ENCODE measurements around the gene RANGAP1. TPM values are rescaled to one million over a fixed set of nuclear protein-coding genes. Genes with fewer than 3 reads are reported as not detected.

The RANGAP1 gene
- total and polyA plus RNA-seq, 2 of the 13 experiments (the other 11 are each of a cell fraction or from before 2014, with no cell fraction given) = 51.8 to 83.9 TPM

DNA sequence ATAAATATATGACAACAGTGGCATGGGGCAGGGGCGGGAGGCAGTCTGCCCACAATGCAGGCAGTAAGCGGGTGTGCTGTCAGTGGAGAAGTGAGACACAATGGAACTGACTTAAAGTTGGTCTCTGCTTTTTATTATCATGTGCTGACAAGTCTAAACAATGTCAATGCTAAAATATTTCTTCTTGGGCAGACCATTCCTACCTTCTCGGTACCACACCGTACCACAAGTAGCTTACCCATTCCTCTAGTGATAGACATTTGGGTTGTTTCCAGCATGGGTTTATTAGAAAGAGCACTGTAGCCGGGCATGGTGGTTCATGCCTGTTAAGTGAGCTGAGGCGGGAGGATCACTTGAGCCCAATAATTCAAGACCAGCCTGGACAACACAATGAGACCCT, 42.6 kb downstream of the RANGAP1 start:
- WGBS (ENCODE audit: low lambda C conversion rate) = 96% methylated on average over 6 of the region's 6 CpGs
- no peaks in the 10 kb centered on the region for H3K79me2 ChIP-seq (ENCODE audit: insufficient read depth, low read length)
- DNase-seq (ENCODE audit: low spot score) (no peak), ATAC-seq (no peak), FAIRE-seq (no peak)
- H3K4me2 ChIP-seq (ENCODE audit: low read depth, low read length) = no peak overlapping the region
- CTCF ChIA-PET (ENCODE audit: low intra/inter-chr PET ratio, low total read pairs) = no interaction called here
- TF ChIP-seq, protein P1, sequence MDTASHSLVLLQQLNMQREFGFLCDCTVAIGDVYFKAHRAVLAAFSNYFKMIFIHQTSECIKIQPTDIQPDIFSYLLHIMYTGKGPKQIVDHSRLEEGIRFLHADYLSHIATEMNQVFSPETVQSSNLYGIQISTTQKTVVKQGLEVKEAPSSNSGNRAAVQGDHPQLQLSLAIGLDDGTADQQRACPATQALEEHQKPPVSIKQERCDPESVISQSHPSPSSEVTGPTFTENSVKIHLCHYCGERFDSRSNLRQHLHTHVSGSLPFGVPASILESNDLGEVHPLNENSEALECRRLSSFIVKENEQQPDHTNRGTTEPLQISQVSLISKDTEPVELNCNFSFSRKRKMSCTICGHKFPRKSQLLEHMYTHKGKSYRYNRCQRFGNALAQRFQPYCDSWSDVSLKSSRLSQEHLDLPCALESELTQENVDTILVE (CRISPR knock-in tag; IDR thresholded peaks at IDR 0.05) = no peak
- TF ChIP-seq NAIF1 (CRISPR knock-in tag; IDR thresholded peaks at IDR 0.05; ENCODE audit: borderline replicate concordance) = no peak
- no peak for TF ChIP-seq HNRNPLL (IDR thresholded peaks at IDR 0.05; ENCODE audit: low read depth, low read length, poor library complexity, severe bottlenecking)
- no peak for TF ChIP-seq IRF2 (CRISPR knock-in tag; IDR thresholded peaks at IDR 0.05)
- TF ChIP-seq THAP11 (CRISPR knock-in tag; IDR thresholded peaks at IDR 0.05) = no peak
- TF ChIP-seq, protein P2, sequence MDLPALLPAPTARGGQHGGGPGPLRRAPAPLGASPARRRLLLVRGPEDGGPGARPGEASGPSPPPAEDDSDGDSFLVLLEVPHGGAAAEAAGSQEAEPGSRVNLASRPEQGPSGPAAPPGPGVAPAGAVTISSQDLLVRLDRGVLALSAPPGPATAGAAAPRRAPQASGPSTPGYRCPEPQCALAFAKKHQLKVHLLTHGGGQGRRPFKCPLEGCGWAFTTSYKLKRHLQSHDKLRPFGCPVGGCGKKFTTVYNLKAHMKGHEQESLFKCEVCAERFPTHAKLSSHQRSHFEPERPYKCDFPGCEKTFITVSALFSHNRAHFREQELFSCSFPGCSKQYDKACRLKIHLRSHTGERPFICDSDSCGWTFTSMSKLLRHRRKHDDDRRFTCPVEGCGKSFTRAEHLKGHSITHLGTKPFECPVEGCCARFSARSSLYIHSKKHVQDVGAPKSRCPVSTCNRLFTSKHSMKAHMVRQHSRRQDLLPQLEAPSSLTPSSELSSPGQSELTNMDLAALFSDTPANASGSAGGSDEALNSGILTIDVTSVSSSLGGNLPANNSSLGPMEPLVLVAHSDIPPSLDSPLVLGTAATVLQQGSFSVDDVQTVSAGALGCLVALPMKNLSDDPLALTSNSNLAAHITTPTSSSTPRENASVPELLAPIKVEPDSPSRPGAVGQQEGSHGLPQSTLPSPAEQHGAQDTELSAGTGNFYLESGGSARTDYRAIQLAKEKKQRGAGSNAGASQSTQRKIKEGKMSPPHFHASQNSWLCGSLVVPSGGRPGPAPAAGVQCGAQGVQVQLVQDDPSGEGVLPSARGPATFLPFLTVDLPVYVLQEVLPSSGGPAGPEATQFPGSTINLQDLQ (CRISPR knock-in tag; IDR thresholded peaks at IDR 0.05) = no peak
- no peaks in the 10 kb centered on the region for H3K27me3 ChIP-seq (ENCODE audit: control insufficient read depth in 1 of 2, insufficient read depth in 2 of 2, low read length in 2 of 2)
- peaks cover 16% of the 10 kb centered on the region for H3K4me1 ChIP-seq (ENCODE audit: insufficient read depth, low read length)
- no peaks in the 10 kb centered on the region for H3K9me3 ChIP-seq (ENCODE audit: low read length)
- no peak overlapping the region for H3K4me3 ChIP-seq (replicated peaks in 1 of 3; ENCODE audit: insufficient read depth in 1 of 3, low read depth in 2 of 3, low read length in 3 of 3)
- BruUV-seq (replicated peaks) = no TSS peak
- no peak overlapping the region for H3K27ac ChIP-seq (ENCODE audit: extremely low read length, insufficient read depth, low read length)
- no peak overlapping the region for H3K9ac ChIP-seq (ENCODE audit: insufficient read depth, low read depth, low read length)
- H4K20me1 ChIP-seq (ENCODE audit: insufficient read depth, low read length) = no peaks in the 10 kb centered on the region
- in situ Hi-C loops (cut with HindIII; ENCODE audit: extremely low pct_ligation_motif_present, low pct_unique_long_range_greater_than_20kb) (no loop called here), intact Hi-C loops (cut with micrococcal nuclease; ENCODE audit: unreplicated experiment) (no loop called here)
- H2AFZ ChIP-seq (ENCODE audit: low read length) = no peak overlapping the region
- peaks cover 12 to 14% of the 10 kb centered on the region in 2 experiments; a peak in 4 of 5 replicates for H3K36me3 ChIP-seq (replicated peaks in 1 of 2; ENCODE audit: control insufficient read depth in 1 of 2, insufficient read depth in 2 of 2, low read length in 2 of 2)
- POLR2A ChIA-PET = interaction anchor here (1.3 kb wide), 1 partner anchor 9 kb away, joined by 3 read pairs; no protein-coding TSS in a partner anchor
